Inferior parietal cortex (tissue), 1 donor: ENCODE measurements around the gene ALK.

Source experiments
- DNase-seq: peaks from one replicate; pipeline ENCODE4 v3.0.0-alpha.2; 2016; ENCODE audit errors: extremely low spot score

The ALK gene

DNA sequence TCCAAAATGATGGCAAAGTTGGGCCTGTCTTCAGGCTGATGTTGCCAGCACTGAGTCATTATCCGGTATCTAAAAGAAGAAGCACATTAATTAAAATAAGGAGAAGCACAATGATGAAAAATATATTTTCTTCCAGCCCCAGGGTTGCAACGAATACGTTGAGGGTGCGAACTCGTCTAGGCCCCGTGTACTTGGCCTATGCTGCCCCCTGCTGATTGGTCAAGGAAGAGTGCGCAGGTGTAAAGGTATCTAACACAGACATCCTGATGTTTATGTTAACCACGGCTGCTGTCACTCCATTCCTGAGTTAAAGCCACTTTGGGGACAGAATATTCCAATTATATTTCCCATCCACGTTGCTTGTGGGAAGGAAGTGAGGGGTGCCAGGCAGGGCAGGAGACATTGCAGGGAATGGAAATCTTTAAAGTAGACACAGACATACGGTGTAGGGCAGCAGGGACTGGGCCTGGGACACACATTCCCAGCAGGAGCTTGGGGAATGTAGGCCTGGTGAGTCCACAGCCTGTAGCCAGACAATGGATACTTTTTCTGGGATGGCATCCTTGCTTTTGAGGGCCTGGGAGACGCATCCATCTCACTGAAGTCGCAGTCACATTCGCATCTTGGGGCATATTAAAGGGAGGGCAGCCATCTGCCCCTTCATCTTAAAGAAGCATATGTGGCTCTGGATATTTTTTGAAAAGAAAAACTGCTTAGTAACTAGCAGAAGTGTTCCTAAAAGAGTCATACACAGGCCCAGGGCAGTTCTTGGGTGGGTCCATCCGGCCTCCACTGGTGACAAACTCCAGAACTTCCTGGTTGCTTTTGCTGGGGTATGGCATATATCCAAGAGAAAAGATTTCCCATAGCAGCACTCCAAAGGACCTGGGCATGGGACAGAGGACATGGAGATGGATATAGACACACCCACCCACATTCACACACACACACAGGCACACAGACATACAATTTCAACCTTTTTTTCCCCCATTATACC lies 724.3 kb downstream of the ALK start:
- peak; percentile 79 for DNase-seq

DNA sequence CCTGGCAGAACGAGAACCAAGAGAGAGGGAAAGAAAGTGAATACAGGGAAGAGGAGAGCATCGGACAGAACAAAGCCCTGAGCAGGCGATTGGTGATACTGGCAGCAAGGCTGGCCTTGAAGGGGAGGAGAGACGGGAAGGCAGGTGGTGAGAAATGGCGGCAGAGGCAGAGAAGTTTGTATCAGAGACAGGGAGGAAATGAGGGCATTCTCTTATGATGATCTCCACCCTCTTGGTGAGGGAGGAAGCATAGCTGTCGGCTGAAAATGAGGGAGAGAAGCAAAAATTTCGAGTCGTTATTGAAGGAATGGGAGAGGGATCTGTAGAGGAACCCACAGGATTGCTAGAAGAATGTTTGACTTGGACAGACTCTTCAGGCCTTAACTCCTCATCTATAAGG lies 725.6 kb downstream of the ALK start:
- no peak for DNase-seq

DNA sequence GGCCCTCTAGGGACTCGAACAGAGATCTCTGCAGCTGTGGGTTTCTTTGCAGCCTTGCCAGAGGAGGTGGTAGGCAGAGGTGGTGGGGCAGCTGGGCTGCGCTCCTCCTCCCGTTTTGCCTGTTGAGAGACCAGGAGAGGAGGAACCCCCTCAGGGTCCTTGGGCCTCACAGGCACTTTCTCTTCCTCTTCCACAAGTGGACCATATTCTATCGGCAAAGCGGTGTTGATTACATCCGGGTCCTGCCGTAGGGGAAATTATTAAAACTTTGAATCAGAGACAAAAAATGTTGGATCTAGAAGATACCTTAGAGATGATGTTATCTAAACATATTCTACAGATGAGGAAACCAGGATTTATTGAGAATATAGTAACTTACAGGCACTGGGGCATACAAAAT lies 727.7 kb downstream of the ALK start:
- no peak for DNase-seq

DNA sequence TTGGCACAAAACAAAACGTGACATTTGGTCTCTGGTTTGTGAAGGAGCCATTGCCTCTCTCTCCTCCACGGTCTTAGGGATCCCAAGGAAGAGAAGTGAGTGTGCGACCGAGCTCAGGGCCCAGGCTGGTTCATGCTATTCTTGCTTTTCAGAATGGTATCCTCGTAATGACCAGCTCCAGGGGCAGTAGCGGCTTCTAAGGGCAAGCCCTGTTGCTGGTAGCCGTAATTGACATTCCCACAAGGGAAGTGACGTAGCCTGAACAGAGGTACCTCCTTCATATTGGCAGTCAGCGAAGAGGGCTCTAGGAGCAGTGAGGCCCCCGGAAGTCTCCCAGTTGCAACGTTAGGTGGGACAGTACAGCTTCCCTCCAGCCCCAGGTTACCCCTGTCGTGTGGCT lies 728.3 kb downstream of the ALK start:
- no peak for DNase-seq

- no peak for DNase-seq
Observed at GRCh38 chr2:29192526-29192925, 728.9 kb downstream of the ALK start.

- no peak for DNase-seq
Observed at GRCh38 chr2:29191817-29192216, 729.6 kb downstream of the ALK start.

GRCh38 chr2:29189052-29189451 lies 732.3 kb downstream of the ALK start:
- DNase-seq: no peak

DNA sequence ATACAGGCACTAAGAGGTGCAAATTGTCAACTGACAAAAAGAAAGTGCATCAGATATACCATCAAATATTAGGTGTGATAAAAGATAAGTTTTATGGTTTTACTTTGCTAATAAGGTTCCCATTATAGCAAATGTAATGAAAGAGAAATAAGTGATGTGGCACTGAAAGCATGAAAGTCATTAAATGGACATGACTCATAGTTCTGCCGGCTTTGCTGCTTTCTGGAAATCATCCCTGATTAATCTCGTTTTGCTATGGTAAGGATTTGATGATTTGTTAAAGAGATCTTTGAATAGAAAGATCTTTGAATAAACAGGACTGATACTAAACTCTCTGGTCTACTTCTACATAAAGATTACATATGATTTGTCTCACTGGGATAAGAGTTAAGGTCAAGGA lies 733.5 kb downstream of the ALK start:
- no peak for DNase-seq

DNA sequence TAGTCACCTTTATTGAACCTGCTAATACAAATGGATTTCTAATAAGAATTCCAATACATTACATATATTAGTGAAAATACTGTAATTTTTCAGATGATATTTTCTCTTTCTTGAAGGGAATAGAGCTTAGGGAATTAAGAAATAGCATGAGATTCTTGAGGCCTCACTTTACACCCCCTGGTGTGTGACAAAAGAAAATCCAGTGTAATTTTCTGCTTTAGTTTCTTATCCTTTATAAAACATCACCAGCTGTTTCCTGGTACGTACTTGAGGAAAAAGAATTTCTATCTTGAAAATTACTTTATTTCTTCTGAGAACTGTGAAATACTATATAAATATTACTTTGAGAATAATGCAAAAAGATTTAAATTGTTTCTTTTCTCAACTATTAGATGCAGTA lies 734.6 kb downstream of the ALK start:
- DNase-seq: no peak

DNA sequence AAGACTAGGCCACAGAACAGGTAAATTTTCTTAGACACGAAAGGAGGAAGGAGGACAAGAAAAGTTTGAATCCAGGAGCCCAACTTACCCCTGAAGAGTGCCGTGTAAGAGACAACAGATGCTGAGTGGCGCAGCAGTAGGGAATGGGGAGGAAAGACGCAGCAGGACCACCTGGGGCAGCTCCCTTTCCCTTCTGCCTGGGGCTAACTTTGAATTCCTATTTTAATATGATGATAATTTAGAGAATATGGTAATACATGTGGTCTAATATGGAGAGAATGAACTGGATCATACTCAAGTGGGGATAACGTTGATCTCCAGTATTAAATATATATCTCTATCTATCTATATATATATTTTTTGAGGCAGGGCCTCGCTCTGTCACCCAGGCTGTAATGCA lies 736.9 kb downstream of the ALK start:
- no peak for DNase-seq

GRCh38 chr2:29182920-29183319 lies 738.5 kb downstream of the ALK start:
- DNase-seq: no peak

DNA sequence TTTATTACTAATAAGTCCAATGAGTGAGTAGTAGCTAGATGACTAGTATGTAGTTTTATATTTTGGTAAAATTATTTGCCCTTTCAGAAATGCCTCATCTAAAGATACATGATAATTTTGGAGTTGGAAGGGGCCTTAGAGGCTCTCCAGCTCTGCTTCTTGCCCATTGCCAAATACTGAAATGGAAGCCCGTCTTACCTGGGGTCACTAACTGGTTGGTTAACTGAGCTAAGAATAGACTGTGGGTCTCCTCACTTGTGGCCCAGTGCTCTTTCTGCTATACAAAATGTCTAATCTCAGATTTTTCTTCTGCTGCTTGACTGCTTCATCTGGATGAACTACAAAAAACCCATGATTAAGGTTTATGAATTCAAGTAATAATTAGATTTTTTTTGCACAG lies 739.1 kb downstream of the ALK start:
- no peak for DNase-seq

- no peak for DNase-seq
Observed at GRCh38 chr2:29175338-29175737, 746.0 kb downstream of the ALK start.

GRCh38 chr2:29174937-29175336 lies 746.4 kb downstream of the ALK start:
- DNase-seq: no peak

DNA sequence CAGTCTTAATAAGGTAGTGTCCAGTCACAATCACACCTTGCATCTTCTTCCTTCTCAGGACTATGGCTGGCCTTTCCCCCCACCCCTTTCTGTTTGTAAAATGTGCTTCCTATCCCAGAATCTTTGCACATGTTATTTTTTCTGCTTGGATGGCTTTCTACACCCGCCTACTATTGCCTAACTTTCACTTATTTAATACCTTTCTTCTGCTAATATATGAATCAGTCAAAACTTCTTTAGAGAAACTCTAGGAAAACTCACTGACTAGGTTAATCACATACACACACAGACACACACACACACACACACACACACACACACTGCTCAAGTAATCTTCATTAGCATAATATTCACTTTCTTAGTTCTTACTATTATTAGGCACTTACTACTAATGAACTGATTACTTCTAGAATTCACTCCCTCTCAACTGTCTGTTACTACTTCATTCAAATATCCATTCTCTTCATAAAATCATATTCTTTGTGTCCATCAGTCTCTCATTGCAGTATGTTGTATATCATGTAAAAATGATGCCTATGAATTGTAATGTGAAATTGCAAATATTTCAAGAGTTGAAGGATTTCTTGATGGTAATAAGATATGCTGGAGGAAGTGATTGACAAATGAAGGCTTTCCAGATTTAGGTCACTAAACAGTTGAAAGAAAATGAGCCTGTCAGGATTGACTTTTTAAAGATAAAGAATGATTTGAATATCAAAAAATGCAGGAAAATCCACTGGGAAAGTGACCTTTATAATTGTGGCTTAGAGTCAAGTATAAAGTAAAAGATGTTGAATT lies 754.9 kb downstream of the ALK start:
- no peak for DNase-seq

DNA sequence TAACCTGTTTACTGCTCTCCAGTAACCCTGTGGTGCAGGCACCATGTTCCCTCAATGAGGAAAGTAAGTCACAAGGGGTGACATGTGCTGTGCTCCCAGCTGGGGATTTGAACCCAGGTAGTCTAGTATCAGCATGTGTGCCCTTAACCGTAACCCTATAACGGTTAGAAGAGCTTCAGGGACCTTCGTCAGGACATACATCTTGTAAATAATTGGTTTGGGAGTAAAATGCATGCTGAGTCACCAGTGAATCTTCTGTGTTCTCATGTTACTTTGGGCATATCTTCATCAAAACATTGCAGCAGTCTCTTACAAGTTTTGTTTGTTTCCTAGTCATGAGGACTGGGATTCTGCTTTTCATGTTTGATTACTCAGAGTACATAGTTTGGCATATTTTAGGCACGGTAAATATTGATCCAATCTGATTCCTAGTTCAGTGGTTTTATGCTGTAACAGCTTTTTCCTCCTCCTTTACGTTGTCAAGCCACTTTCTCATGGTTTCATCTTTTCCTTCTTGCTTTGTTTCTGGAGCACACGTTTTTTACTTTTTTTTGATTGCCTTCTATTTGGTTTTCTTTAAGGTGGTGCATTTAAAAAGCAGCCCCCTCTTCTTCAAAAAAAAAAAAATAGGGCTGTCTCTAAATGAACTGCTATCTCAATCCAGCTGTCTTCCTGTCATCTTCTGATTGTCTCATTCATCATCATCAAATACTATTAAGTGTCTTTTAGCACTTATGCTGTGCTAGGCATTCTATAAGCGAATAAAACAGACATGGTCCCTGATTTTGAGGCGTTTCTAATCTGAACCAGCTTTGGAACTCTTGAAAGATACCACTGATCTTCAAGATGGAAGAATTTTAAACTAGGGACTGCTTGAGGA lies 755.8 kb downstream of the ALK start:
- DNase-seq: no peak

DNA sequence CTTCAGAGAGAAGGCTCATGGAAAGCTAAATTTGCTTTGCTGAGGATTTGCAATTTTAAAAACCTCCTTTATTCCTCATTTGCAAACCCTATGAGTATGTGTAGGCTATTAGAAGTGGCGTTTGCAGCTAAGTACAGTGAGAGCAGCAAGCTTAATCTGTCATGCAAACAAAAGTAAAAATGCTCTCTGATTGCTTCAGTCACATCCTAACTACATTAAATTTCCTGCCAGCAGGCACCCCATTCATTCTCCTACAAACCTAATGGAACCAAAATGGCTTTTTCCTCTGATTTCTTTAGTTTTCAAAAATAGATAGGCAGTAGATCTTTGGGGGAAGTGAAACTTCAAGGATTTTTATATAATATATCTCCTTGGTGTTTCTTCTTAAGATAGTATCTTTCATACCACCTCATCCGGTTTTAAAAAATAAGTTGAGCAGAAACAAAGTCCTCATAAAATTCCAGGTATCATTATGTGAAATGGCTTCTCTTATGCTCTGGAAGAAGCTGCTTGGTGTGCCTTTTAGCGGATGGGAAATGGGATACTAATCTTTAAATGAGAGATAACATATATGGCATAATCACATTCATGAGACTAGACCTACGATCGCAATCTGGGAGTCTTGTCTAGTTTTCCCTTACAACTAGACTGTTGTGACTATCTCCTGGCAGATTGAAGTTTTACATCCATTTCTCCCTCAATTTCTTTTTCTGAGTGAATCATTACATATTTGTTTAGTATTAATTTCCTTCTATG lies 757.1 kb downstream of the ALK start:
- DNase-seq: no peak

DNA sequence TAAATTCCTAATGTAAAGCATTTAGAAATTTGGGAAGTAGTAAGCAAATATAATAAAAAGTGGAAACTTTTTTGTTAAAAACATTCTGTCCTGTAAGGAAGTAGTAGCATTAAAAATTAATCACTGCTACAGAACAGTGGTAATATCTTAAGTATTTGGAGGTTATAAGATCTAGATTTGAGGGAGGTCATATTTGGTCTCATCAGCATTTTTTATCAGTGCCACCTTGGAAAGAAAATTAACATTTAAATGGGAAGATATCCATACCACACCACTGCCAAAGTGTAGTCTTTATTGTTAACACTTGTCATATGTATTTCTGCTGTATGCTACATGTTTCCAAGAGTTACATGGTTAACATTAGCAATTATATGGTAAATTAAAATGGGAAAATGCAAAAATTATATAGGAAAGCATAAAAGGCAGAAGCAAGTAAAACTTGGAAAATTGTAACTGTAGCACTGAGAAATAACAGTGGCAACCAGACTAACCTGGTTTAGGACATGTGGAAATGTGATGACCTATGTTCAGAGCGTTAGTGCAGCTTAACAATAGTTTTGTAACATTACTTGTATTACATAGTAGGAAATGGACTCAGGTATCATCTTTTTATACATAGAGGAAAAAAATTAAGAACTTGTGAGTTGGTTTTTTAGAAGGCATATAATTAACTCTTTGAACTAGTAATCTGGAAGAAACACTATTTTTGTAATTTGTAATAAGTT lies 759.0 kb downstream of the ALK start:
- DNase-seq: no peak

- no peak for DNase-seq
Observed at GRCh38 chr2:29160184-29160583, 761.2 kb downstream of the ALK start.

GRCh38 chr2:29159125-29159524 lies 762.3 kb downstream of the ALK start:
- DNase-seq: no peak
